Measurements from ENCODE around the gene SLC30A2.
A peak's percentile ranks its signal among the peaks of the same experiment; 100 is the strongest.
"Not testable (repeated sequence)": the region's sequence is repeated elsewhere in the genome, so short reads cannot be mapped to it uniquely, and the experiment has no call there.

SLC30A2 gene, protein sequence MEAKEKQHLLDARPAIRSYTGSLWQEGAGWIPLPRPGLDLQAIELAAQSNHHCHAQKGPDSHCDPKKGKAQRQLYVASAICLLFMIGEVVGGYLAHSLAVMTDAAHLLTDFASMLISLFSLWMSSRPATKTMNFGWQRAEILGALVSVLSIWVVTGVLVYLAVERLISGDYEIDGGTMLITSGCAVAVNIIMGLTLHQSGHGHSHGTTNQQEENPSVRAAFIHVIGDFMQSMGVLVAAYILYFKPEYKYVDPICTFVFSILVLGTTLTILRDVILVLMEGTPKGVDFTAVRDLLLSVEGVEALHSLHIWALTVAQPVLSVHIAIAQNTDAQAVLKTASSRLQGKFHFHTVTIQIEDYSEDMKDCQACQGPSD

DNA sequence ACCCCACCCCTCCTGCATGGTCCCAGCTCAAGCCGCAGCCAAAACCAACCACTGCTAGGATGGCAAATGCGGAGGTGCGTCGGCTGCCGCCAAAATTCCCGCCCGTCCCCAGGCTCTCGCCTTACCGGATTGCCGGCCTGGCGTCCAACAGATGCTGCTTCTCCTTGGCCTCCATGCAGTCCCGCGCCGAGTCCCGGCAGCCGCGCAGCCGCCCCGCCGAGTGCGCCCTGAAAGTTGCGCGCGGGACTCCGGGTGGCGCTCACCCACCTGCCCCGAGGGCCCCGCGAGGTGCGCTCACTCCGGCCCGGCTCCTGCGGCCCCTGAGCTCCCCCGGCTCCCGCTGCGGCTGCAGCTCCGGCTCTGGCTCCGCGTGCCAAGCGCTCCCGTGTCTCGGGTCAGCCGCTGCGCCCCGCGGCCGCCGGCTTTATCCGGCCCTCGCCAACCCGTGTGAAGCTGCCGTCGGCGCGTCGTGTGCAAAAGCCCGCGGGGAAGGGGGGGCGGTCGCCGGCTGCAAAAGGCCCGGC is at the start of gene SLC30A2:
Gene SLC30A2 (minus strand): TSS at position 397 of the 524 bp plus-strand sequence. CDS start 222 bp downstream, at position 175.
- peak; percentile 29 for DNase-seq (ENCODE audit: insufficient read length, low spot score)
- no peak for FAIRE-seq
- TF ChIP-seq, protein P1, sequence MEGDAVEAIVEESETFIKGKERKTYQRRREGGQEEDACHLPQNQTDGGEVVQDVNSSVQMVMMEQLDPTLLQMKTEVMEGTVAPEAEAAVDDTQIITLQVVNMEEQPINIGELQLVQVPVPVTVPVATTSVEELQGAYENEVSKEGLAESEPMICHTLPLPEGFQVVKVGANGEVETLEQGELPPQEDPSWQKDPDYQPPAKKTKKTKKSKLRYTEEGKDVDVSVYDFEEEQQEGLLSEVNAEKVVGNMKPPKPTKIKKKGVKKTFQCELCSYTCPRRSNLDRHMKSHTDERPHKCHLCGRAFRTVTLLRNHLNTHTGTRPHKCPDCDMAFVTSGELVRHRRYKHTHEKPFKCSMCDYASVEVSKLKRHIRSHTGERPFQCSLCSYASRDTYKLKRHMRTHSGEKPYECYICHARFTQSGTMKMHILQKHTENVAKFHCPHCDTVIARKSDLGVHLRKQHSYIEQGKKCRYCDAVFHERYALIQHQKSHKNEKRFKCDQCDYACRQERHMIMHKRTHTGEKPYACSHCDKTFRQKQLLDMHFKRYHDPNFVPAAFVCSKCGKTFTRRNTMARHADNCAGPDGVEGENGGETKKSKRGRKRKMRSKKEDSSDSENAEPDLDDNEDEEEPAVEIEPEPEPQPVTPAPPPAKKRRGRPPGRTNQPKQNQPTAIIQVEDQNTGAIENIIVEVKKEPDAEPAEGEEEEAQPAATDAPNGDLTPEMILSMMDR (IDR thresholded peaks at IDR 0.05; ENCODE audit: insufficient read depth, missing control alignments) = no peak

DNA sequence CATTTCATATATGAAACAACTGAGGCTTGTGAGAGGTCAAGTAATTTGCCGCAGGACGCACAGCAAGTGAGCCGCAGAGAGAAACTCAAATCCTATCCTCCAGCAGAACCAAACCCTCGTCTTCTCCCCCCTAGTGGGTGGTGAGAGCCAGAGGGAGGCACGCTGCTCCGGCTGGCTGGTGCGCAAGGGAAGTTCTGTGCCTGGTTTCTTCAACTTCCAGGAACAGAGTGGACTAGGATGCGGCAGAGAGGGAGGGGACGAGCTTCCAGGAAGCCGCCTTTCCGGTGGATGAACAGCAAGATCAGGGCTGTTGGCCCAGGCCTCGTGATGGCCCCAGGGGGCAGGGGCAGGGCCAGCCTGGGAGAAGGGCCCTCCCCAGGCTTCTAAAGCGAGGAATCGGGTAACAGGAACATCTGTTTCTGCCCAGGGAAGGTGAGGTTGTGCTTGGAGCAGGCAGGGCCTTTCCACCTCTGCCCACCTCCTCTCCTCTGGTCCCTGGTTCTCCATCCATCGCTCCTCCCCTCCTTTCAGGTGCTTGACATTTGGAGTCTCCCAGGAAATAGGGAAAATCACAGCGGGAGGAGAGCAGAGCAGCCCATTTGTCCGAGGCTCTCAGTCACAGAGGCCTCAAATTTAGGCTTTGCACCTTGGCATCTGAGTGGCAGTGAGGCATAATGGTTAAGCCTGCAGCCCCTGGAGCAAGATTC is 48.9 kb upstream of the SLC30A2 start:
- no peak for FAIRE-seq
- no peak for DNase-seq (ENCODE audit: insufficient read length, low spot score)
- TF ChIP-seq, protein P1 (IDR thresholded peaks at IDR 0.05; ENCODE audit: insufficient read depth, missing control alignments) = no peak

DNA sequence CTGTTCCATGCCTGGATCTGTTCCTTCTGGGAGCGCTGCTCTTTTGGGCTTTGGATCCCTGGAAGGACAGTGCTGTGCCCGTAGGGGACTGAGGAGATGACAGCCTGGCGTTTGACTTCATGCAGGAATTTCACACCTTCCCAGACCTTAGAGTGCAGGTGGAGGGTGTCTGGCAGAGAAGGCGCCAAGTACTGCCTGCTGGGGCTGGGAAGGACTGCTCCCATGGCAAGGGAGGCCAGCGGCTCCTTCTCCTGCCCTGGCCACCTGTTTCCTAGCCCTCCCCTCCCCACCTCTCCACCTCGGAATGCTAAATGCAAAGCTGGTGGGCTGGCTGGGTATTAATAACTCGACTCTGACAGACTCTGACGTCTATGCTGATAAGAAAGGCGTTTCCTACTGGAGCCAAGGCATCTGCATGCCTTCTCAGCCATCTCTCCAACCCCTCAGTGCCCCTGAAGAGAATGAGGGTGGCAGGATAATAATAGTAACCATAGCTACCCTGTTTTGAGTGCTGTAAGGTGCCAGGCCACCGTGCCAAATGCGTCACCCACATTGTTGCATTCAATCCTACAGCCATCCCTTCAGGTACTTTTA is 48.3 kb upstream of the SLC30A2 start:
- DNase-seq (ENCODE audit: insufficient read length, low spot score) = no peak
- TF ChIP-seq, protein P1 (IDR thresholded peaks at IDR 0.05; ENCODE audit: insufficient read depth, missing control alignments) = no peak
- no peak for FAIRE-seq

DNA sequence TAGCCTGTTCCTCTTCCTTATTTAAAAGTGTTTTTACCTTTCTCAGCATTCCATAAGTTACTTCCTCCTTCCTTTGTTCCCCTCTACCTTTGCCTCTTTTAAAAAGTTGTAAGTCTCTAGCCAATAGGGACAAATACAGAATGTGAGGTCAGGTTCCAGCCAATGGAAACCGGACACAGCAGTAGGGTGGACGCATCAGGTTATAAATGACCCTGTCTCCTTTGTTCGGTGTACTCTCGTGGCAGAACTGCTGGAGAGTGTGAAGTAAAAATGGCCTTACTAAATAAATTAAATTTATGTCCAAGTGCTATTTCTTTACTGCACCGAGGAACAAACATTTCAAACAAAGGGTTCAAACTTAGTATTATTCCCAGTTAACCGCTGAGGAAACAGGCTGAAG is 47.7 kb upstream of the SLC30A2 start:
- DNase-seq (ENCODE audit: insufficient read length, low spot score); FAIRE-seq: not testable (repeated sequence)

DNA sequence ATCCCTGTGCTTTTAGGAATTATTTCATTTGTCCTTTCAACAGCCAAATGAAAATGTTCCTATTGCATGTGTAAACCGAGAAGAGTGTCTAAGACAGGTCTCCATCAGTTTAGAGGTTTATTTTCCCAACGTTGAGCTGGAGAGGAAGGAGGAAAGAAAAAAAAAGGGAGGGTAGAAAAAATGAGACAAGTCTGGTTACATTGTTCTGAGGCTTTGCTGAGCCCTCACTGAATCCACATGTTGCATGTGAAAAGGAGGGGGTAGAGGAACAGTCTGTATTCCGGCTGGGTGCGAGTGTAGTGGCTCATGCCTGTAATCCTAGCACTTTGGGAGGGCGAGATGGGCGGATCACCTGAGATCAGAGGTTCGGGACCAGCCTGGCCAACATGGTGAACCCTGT is 46.5 kb upstream of the SLC30A2 start:
- DNase-seq (ENCODE audit: insufficient read length, low spot score) (no peak), FAIRE-seq (no peak)
- TF ChIP-seq, protein P1 (IDR thresholded peaks at IDR 0.05; ENCODE audit: insufficient read depth, missing control alignments) = no peak

DNA sequence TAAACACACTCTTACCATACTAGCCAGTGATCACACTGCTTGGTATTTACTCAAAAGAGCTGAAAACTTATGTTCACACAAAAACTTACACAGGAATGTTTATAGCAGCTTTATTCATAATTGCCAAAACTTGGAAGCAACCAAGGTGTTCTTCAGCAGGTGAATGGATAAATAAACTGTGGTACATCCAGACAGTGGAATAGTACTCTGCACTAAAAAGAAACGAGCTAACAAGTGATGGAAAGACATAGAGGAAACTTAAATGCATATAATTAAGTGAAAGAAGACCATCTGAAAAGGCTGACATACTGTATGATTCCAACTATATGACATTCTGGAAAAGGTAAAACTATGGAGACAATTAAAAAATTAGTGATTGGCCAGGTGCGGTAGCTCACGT is 45.0 kb upstream of the SLC30A2 start:
- FAIRE-seq (no peak), DNase-seq (ENCODE audit: insufficient read length, low spot score) (no peak)
- TF ChIP-seq, protein P1 (IDR thresholded peaks at IDR 0.05; ENCODE audit: insufficient read depth, missing control alignments) = no peak

DNA sequence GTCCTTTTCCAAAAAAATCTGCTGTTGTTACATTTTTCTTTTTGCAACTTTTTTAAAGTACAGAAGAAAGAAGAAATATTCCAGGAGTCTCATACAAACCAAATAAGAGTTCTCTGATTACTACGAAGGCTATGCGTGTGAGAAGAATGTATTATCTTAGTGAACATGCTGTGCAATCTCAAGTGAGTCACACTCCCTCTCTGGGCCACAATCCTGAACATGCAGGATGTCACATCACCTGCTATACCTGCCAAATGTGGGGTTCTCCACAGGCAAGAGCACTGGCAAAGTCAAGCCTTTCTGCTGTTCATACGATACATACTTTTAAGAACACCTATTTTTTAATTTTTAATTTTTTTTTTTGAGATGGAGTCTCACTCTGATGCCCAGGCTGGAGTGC is 43.2 kb upstream of the SLC30A2 start:
- TF ChIP-seq, protein P1 (IDR thresholded peaks at IDR 0.05; ENCODE audit: insufficient read depth, missing control alignments) = no peak
- no peak for FAIRE-seq
- DNase-seq (ENCODE audit: insufficient read length, low spot score) = no peak
